ENCODE data around the gene PIPOX. TPM values are rescaled to one million over a fixed set of nuclear protein-coding genes. Genes with fewer than 3 reads are reported as not detected.

The PIPOX gene
- total and polyA plus RNA-seq, 9 of the 15 experiments (the other 6 are each of a cell fraction or from before 2014, with no cell fraction given) = 0.15 to 2.2 (median 0.58) TPM; not detected in 2

DNA sequence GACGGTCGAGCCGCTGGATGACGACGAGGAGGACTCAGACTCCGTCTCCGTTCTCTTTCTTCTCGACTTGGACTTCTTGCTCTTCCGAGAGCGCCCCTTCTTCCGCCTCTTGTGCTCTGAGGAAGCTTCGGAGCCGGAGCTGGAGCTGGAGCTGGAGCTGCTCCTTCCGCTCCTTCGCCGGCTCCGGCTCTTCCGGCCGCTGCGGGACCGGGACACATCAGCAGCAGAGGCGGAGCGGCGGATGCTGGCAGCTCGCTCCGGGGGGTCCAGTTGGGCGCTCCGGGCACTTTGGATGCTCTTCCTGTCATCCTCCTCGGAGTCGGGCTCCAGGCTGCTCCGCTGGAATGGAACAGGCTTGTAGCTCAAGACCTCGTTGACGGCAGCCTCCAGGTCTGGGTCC, 36.9 kb downstream of the PIPOX start:
- Histone ChIP-seq H3K36me3 (ENCODE audit: control insufficient read depth, insufficient read depth, low read length) (peaks cover 47% of the 10 kb centered on the region; the same call in 2 of the 3 replicates), H3K4me2 (ENCODE audit: insufficient read depth, low read length) (no peak overlapping the region), H3K4me1 (replicated peaks in 1 of 2; ENCODE audit: control insufficient read depth in 2 of 2, insufficient read depth in 2 of 2, low read length in 2 of 2) (0 out of 5 replicates have a peak, but pooled peaks cover 0 to 2% of the 10 kb centered on the region in 2 experiments), H3K9me1 (ENCODE audit: control insufficient read depth, insufficient read depth, low read length) (no peaks in the 10 kb centered on the region), H3K27ac (ENCODE audit: extremely low read depth, low read depth, low read length) (no peak overlapping the region), H3K9ac (ENCODE audit: insufficient read depth in 1 of 2, low read depth in 2 of 2, low read length in 2 of 2) (no peak overlapping the region), H3K27me3 (ENCODE audit: control insufficient read depth in 2 of 2, insufficient read depth in 2 of 2, low read length in 2 of 2) (no peaks in the 10 kb centered on the region), H3K79me2 (ENCODE audit: control insufficient read depth, insufficient read depth, low read length) (no peaks in the 10 kb centered on the region), H3K9me3 (replicated peaks; ENCODE audit: control insufficient read depth, insufficient read depth, low read depth, low read length) (no peaks in the 10 kb centered on the region), H3K4me3 (no peak overlapping the region), H4K20me1 (replicated peaks; ENCODE audit: control insufficient read depth, insufficient read depth, low read length) (peaks cover 6% of the 10 kb centered on the region; the same call in 1 of the 2 replicates), H2AFZ (ENCODE audit: low read depth, low read length) (no peak overlapping the region)
- ATAC-seq = no peak
- WGBS (ENCODE audit: insufficient coverage, low coverage, missing lambda C conversion rate) = 96% methylated on average over 10 of the region's 33 CpGs
- intact Hi-C loops (cut with micrococcal nuclease) (no loop called here), in situ Hi-C loops (cut with MboI) (no loop called here)
- no peak for FAIRE-seq
- CTCF ChIA-PET (ENCODE audit: low intra/inter-chr PET ratio) = no interaction called here
- no TSS peak for BruUV-seq (replicated peaks)
- POLR2A ChIA-PET = interaction anchor here (0.8 to 2.3 kb wide), 3 partner anchors 9 to 12 kb away, joined by 4 to 7 read pairs (median 5); no protein-coding TSS in a partner anchor
- DNase-seq (ENCODE audit: extremely low read depth in 1 of 4, low spot score in 3 of 4) = no peak
- 0 out of 2 replicates have a peak, but pooled peaks have one; percentile 24 for TF ChIP-seq POLR2G (IDR thresholded peaks at IDR 0.05; ENCODE audit: low read depth, low read length)
- TF ChIP-seq FOXK2 (conservative IDR thresholded peaks at IDR 0.05 in 1 of 2, IDR thresholded peaks at IDR 0.05 in 1 of 2; ENCODE audit: low read depth in 2 of 2) = no peak

DNA sequence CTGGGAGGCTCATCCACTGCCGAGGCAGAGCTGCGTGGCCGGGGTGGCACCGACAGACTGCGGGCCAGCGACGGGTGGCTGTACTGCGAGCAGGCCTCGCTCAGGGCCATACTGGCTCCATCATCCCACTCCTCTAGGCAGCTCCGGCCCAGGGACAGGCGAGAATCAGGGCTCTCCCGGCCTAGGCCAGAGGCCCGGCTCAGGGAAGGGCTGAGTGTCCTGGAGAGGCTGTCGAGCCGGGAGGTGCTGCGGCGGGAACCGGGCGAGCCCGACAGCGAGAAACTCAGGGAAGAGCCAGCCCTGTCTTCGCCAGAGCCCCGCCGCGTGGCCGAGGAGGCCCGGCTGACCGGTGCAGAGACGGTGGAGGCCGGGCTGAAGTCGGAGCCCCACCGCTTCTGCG, 37.4 kb downstream of the PIPOX start:
- Histone ChIP-seq H3K79me2 (ENCODE audit: control insufficient read depth, insufficient read depth, low read length) (no peaks in the 10 kb centered on the region), H3K9ac (ENCODE audit: insufficient read depth in 1 of 2, low read depth in 2 of 2, low read length in 2 of 2) (no peak overlapping the region), H3K27ac (ENCODE audit: extremely low read depth, low read depth, low read length) (no peak overlapping the region), H2AFZ (ENCODE audit: low read depth, low read length) (no peak overlapping the region), H3K4me3 (no peak overlapping the region), H4K20me1 (replicated peaks; ENCODE audit: control insufficient read depth, insufficient read depth, low read length) (peaks cover 6% of the 10 kb centered on the region; the same call in 1 of the 2 replicates), H3K9me1 (ENCODE audit: control insufficient read depth, insufficient read depth, low read length) (no peaks in the 10 kb centered on the region), H3K27me3 (ENCODE audit: control insufficient read depth in 2 of 2, insufficient read depth in 2 of 2, low read length in 2 of 2) (no peaks in the 10 kb centered on the region), H3K9me3 (replicated peaks; ENCODE audit: control insufficient read depth, insufficient read depth, low read depth, low read length) (no peaks in the 10 kb centered on the region), H3K4me1 (replicated peaks in 1 of 2; ENCODE audit: control insufficient read depth in 2 of 2, insufficient read depth in 2 of 2, low read length in 2 of 2) (0 out of 5 replicates have a peak, but pooled peaks cover 0 to 2% of the 10 kb centered on the region in 2 experiments), H3K36me3 (ENCODE audit: control insufficient read depth, insufficient read depth, low read length) (peaks cover 52% of the 10 kb centered on the region; the same call in 2 of the 3 replicates), H3K4me2 (ENCODE audit: insufficient read depth, low read length) (no peak overlapping the region)
- in situ Hi-C loops (cut with MboI) (no loop called here), intact Hi-C loops (cut with micrococcal nuclease) (no loop called here)
- WGBS (ENCODE audit: insufficient coverage, low coverage, missing lambda C conversion rate) = 93% methylated on average over 6 of the region's 33 CpGs
- CTCF ChIA-PET (ENCODE audit: low intra/inter-chr PET ratio) = no interaction called here
- DNase-seq (ENCODE audit: extremely low read depth in 1 of 4, low spot score in 3 of 4) (no peak), ATAC-seq (no peak), FAIRE-seq (no peak)
- POLR2A ChIA-PET = interaction anchor here (0.8 to 2.3 kb wide), 2 partner anchors 11 to 12 kb away, joined by 5 to 7 read pairs; no protein-coding TSS in a partner anchor
- BruUV-seq (replicated peaks) = no TSS peak
- TF ChIP-seq MTA2 (IDR thresholded peaks at IDR 0.05; ENCODE audit: low read depth) = no peak
- no peak for TF ChIP-seq ETV5 (CRISPR knock-in tag; IDR thresholded peaks at IDR 0.05; ENCODE audit: low read depth)
- TF ChIP-seq HDAC6 (IDR thresholded peaks at IDR 0.05; ENCODE audit: low read depth, low read length) = no peak
- TF ChIP-seq, protein P1, sequence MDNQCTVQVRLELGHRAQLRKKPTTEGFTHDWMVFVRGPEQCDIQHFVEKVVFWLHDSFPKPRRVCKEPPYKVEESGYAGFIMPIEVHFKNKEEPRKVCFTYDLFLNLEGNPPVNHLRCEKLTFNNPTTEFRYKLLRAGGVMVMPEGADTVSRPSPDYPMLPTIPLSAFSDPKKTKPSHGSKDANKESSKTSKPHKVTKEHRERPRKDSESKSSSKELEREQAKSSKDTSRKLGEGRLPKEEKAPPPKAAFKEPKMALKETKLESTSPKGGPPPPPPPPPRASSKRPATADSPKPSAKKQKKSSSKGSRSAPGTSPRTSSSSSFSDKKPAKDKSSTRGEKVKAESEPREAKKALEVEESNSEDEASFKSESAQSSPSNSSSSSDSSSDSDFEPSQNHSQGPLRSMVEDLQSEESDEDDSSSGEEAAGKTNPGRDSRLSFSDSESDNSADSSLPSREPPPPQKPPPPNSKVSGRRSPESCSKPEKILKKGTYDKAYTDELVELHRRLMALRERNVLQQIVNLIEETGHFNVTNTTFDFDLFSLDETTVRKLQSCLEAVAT (IDR thresholded peaks at IDR 0.05) = no peak
- no peak for TF ChIP-seq GMEB1 (CRISPR knock-in tag; IDR thresholded peaks at IDR 0.05)
- no peak for TF ChIP-seq VEZF1 (CRISPR knock-in tag; IDR thresholded peaks at IDR 0.05)
- no peak for TF ChIP-seq RFX7 (CRISPR knock-in tag; IDR thresholded peaks at IDR 0.05)

All from K562 (cell line).